Right hindlimb (tissue), 1 donor: ENCODE data around the gene PLCH2.

ENCODE experiments used
- DNase-seq: peaks from one replicate; pipeline ENCODE4 v3.0.0-alpha.2; 2018

Gene PLCH2

DNA sequence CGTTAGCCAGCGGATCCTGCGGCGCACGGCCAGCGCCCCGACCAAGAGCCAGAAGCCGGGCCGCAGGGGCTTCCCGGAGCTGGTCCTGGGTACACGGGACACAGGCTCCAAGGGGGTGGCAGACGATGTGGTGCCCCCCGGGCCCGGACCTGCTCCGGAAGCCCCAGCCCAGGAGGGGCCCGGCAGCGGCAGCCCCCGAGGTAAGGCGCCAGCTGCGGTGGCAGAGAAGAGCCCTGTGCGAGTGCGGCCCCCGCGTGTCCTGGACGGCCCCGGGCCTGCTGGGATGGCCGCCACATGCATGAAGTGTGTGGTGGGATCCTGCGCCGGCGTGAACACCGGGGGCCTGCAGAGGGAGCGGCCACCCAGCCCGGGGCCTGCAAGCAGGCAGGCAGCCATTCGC, 26.1 kb downstream of the PLCH2 start:
- no peak for DNase-seq

DNA sequence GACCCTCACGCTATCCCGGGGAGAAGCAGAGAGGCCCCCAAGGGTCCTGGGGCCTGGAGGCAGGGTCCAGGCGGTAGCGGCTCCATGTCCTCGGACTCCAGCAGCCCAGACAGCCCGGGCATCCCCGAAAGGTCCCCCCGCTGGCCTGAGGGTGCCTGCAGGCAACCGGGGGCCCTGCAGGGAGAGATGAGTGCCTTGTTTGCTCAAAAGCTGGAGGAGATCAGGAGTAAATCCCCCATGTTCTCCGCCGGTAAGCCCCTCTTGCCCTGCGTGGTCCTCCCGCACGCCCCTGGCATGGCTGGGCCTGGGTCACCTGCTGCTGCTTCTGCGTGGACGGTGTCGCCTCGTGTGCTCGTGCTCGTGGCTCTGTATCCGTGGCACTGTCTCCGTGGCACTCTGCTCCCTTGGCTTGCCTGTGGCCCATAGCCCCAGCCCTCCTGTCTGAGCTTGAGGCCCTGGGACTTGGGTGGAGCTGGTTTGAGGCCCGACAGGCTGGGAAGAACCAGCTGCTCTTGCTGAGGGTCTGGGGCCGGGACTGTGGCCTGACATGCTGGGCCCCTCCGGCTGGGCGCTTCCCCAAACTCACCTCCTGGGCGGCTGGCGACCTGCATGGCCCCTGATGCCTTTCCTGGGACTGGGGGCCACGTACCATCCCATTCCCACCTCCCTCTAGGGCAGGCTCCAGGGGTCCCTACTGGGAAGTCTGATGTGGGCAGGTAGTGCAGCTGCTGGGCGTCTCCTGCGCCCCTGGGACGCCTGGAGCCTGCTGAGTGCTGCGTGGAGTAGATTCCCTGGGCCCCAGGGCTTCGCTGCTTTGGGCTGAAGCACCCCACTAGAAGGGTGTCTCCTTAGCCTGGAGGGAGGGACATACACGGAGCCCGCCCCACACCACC, 26.8 kb downstream of the PLCH2 start:
- no peak for DNase-seq

DNA sequence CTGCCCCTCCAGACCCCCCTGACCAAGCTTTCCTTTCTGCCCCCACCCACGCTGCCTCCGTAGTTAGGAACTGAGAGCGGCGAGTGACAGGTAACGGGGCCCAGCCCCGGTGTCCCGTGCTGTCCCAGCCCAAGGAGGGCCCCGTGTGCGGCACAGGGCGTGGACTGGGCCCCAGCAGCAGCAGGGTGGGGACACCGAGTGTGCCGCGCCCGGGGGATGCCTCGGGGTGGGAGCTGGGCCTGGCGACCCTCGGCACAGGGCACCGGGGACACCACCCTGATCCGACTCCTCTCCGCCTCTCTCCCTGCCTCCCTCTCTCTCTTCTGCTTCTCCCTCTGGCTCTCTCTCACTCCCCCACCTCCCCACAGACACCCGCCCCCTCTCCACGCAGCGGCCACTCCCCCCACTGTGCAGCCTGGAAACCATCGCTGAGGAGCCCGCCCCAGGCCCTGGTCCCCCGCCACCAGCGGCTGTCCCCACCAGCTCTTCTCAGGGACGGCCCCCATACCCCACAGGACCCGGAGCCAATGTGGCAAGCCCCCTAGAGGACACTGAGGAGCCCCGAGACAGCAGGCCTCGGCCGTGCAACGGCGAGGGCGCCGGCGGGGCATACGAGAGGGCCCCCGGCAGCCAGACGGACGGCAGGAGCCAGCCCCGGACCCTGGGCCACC, 27.6 kb downstream of the PLCH2 start:
- DNase-seq: no peak

DNA sequence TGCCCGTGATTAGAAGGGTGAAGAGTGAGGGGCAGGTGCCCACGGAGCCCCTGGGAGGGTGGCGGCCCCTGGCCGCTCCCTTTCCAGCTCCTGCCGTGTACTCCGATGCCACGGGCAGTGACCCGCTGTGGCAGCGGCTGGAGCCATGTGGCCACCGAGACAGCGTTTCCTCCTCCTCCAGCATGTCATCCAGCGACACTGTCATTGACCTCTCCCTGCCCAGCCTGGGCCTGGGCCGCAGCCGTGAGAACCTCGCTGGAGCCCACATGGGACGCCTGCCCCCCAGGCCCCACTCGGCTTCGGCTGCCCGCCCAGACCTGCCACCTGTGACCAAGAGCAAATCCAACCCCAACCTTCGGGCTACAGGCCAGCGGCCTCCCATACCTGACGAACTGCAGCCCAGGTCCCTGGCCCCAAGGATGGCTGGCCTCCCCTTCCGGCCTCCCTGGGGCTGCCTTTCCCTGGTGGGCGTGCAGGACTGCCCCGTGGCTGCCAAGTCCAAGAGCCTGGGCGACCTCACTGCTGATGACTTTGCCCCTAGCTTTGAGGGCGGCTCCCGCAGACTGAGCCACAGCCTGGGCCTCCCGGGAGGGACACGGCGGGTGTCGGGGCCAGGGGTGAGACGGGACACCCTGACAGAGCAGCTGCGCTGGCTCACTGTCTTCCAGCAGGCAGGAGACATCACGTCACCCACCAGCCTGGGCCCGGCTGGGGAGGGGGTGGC, 28.3 kb downstream of the PLCH2 start:
- no peak for DNase-seq

DNA sequence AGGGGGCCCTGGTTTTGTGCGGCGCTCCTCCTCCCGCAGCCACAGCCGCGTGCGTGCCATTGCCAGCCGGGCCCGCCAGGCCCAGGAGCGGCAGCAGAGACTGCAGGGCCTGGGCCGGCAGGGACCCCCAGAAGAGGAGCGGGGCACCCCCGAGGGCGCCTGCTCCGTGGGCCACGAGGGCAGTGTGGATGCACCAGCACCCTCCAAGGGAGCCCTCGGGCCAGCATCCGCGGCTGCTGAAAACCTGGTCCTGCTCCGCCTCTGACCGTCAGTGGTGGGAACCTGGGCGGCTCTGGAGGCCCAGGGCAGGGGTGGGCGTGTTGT, 28.8 kb downstream of the PLCH2 start:
- no peak for DNase-seq

DNA sequence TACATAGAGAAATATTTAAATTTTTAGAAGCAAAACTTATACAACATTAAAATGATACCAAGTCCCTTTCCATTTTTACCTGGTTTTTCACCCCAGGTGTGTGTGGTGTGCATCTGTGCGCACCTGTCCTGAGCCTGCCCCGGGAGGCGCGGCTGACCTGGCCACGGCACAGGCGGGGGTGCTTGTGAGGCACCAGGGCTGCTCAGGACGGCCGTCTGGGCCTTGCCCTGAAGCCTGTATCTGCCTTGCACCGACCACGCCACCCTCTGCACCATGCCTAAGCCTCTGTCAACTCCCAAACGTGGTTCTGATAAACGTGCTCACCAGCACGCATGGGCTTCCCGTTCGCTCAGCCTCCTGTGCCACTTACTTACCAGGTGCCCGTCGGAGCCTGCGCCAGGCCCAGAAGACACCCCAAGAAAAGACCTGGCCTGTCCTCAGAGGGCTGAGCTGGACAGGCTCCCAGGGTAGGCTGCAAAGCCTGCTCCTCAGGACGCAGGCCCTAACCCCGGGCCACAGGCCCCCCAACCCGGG, 29.4 kb downstream of the PLCH2 start:
- DNase-seq: no peak

DNA sequence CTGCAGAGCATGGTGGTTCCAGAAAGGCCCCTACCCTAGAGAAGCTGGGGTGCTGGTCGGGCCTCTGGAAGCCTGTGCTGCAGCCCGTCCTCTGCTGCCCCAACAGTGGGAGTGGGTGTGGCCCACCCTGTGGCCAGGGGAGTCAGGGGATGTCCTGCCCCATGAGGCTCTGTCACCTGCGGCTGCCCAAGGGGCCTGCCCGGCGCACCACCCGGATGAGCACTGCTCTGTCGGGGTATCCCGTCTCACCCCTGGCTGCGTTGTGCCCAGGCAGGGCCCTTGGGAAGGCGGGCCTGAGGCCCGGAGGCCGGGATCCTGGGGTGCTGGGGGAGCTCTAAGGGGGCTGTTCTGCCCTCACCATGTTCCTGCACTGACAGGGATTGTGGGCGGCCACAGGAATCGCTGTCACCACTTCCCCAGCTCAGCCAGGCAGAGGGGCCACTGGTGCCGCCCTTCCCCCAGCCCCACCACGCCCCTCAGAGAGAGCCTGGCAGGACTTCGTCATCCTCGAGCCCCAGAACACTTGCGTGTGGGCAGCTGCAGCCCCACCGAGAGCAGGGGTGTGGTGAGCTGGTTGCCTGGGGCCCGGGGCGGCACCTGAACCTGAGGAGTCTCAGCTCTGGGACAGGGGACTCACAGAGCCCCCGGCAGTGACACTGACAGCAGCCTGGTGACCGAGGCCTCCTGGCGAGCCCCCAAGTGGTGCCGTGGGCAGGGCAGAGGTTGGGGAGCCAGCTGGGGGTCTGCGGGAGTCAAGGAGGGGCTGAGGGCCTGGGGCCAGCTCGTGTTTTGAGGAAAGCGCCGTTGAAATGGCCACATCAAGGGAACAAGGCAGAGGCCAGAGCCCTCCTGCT, 30.1 kb downstream of the PLCH2 start:
- no peak for DNase-seq

DNA sequence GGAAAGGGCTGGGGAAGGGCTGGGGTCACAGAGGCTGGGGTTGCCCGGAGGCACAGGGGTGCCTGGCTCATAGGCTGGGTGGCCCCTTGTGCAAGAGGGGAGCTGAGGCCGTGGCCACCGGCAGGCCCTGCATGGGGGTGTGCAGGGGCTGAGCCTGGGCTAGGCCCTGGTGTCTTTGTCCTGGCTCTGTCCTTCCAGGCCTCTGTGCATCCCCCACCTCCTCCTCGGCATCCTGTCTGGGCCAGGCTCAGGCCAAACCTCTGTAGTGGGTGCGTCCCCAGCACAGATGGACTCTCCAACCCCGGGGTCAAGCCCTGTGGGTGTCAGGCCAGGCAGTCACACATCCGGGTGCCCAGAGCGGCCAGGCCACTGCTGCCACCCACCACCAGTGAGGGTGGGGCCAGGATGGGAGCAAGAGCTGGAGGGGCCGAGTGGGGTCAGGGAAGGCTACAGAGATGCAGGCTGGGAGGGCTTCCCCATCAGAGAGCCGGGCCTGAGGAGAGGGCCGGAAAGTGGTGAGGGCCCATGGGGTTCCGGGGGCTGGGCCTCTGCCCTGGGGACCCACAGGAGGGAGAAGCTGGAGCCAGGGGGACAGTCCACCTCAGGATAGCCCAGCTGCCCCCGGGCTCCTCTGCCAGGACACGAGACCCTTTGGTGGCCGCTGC, 30.9 kb downstream of the PLCH2 start:
- no peak for DNase-seq

DNA sequence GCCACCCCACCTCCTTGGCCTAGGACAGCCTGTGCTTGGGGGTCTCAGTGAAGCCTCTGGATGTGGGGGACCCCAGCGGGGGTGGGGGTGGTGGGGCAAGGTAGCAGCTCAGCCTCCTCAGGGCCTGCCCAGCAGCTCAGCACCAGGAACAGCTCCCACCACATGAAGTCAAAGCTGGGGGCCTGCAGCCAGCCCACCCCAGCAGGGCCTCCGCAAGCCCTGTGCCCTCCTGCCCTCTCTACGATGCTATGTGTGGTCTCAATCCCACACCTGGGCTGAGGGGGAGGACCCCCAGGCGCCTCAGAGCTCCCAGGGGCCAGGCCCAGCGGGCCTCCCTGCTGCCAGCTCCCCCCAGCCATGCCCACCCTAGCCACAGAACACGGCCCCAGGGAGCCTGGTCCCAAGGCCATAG, 31.7 kb downstream of the PLCH2 start:
- DNase-seq: no peak

DNA sequence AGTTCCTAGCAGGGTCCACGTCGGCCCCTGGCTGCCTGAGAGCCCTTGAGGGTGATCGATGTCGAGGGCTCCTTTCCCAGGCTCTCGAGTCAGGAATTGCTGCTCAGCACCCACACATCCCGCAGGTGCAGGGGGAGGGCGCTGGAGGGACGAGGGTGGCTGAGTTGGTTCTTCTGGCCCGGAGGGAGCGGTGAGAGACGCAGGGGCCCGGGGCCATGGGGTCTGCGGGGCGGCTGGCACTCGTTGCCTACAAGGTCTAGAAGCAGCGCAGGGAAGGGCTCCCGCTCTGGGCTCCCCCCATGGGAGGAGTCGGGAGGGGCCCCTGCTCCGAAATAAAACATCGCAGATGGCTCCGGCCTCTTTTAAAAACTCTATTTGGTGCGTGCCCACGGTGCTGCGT, 32.1 kb downstream of the PLCH2 start:
- no peak for DNase-seq

DNA sequence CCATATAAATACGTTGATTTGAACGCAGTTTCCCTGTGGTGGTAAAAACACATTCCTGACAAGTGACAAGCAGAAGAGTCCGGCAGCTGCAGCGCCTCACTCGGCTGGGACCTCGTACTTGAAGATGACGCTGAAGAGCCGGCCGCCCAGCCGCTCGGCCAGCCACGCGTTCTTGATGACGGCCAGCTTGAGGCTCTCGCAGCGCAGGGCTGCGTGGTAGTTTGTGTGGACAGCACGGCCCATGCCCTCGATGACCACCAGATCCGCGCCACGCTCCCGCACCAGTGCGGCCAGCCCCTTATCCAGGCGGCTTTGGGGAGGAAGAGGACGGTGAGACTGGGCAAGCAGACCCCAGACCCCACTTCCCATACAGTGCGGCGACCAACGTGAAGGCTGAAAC, 32.7 kb downstream of the PLCH2 start:
- no peak for DNase-seq

DNA sequence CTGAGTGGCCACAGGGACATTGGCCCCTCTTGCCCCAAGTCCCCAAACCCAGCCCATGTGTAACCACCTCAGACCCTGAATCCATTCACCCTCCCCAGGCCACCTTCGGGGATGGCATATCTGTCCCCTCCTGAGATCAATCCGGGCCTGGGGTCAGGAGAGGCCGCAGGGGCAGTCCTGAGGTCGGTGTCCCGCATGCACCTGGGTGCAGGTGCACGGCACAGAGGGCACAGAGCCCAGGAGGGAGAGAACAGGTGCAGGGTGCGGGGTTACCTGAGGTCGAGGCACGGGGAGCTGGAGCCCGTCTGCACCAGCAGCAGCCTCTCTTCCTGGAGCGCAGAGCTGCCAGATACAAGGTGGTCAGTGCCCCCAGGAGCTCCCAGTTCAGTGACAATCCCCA, 33.5 kb downstream of the PLCH2 start:
- no peak for DNase-seq

DNA sequence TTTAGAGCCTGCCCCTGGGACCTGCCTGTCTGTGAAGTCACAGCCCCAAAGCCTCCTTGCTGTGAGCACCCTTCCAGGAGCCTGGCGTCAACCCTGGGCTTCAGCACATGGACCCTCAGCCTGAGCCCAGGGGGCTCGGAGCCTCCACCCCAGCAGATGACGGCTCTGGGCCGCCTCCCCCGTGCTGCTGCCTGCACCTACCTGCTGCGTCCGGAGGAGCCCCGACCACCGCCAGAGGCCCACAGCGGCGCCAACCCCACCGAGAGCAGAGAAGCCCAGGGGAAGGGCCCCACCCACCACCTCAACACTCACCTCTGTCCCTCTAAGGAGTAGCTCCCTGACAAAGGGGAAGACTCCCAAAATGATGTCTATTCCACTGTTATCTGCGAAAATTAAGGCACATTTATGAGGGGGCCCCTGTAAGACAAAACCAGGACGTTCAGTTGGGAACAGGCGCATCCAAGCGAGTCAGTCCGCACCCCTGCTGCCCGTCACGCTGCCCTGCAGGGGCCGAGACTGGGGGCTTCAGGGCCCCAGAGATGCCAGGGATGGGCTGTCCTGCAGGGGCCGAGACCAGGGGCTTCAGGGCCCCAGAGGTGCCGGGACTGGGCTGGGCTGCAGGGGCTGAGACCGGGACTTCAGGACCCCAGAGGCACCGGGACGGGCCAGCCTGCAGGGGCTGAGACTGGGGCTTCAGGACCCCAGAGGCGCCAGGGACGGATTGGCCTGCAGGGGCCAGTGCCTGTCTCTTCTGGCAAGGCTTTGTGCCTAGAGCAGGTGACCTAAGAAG, 34.5 kb downstream of the PLCH2 start:
- DNase-seq: no peak

DNA sequence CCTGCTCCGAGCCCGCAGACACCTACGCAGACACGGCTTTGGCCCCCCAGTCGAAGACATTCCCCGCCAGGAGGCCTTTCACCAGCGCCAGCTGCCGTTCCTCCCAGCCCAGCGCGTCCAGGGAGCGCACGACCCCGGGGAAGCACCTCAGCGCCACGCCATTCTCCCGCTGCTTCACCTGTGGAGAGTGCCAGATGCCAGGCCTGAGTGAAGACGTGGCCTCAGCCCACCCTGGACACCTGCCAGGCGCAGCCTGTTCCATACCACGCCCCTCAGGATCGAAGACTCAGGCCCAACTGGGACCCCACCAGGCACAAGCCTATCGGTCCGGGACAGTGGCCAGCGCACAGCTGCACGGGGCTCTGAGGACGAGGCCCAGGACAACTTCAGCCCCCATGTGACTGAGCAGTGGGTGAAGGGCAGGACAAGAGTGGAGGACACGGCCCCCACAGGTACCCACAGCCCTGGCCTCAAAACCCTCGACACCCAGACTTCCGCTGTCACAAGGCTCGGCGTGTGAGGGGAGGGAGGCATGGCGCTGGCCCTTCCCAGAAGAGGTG, 36.9 kb downstream of the PLCH2 start:
- DNase-seq: no peak

DNA sequence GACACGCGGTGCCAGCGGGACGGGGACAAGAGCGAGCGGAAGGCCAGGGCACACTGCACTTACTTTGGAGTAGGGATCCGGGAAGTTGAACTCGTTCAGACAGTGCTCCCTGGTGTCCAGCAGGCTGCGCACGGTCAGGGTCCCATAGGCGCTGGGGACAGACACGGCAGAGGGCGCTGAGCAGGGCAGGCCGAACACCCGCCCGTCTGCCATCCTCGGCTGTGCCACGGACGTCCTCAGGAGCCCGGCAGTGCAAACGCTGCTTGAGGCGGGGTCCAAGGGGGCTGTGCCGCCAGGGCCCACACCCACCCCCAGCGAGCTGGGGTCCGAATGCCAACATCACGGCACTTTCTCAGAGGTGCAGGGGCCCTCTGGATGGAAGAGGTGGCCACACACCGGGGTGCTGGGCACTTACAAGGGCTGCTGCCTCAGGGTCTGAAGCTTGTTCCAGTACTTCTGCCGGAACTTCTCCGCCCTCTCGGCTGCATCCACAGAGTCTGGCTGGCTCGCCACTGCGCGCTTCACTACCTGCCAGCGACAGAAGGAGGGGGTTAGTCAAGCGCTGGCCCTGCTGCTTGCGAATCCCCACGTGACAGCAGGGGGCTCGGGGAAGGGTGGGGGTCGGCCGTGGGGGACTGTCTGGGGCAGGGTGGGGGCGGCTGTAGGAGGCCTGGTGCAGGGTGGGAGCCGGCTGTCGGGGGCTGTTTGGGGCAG, 38.0 kb downstream of the PLCH2 start:
- no peak for DNase-seq

DNA sequence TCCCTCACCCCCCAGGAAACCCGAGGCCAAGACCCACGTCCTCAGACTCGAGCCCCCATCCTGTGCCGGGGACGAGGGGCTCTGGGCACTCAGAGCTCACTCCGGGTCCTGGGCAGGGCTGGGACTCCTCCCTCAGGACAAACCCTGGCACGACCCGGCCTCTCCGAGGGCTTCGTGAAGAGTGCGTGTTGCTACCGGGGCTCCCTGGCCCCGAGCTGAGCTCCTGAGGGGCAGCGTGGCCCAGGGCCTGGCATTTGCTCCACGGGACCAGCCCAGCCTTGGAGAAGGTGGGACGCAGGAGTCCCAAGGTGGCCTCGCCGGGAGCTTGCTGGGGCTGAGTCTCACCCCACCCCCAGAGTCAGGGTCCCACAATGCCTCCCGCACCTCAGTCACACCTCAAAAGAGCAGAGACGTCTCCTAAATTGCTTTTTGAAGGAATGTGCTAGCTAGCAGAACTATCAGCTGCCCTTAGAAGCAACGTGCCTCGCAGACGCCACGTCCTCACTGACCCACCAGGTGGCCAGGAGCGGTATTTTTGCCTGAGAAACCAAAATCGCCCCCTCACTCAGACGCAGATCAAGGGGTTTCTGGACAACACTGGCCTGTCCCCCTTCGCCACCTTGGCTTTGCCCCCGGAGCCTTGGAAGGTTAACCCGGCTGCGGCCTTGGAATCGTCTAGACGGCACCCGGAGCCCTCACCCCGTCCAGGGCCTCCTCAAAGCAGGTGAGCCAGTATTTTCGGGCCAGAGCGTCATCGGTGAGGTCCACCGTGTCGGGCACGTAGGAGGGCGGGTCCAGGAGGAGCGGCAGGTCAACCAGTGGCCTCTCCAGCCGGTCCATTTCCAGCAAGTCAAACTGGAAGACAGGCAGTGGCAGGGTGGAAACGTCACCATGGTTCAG, 39.0 kb downstream of the PLCH2 start:
- no peak for DNase-seq

DNA sequence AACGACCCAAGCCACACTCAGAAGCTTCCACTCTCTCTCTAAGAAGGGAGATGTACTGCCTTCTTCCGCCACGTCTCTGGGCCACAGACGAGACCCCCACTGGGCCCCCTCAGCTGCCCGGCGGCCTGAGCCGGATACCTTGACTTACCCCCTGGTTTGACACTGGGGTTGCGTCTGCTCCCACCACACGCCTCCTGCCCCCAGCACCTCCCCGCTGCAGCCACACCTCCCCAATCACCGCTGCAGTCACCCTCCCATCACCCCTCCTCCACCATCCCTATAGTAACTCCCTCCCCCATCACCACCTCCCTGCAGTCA, 39.6 kb downstream of the PLCH2 start:
- no peak for DNase-seq

DNA sequence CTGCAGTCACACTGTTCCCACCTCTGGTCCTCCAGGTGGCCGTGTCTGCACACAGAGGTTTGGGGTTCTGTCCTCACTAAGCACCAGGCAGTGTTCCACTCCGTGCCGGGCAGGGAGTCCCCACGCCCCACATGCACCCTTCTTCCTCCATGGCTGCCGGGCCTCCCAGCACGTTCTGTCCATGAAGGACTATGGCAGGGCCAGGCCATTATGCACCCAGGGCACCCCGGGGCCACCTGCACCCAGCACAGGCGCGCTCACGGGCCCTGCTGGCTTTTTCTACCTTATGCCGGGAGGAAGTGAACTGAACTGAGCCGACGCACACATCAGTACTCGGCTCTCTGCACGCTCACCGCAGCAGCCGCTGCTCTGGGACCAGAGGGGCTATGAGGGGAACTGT, 40.0 kb downstream of the PLCH2 start:
- DNase-seq: no peak

DNA sequence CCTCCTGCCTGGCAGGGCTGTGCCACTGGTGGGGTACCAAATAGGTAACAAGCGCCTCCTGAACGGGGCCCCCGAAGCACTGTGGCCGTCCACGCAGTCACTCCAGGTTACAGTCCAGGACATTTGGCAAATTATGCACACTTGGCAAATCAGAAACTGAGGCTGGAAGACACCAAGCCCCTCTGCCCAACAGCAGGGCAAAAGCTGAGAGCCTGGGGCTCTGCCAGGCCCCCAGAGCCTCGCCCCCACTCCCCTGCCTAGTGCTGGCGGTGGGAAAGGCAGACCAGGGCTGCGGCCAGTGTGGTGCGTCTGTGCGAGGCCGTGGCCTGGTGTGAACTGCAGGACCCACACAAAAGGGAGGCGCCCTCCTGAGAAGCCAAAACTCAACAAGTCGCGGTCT, 40.9 kb downstream of the PLCH2 start:
- DNase-seq: no peak
